Endothelial cell of umbilical vein (primary cell): Measurements from ENCODE around the gene MANBA. TPM values are rescaled to one million over a fixed set of nuclear protein-coding genes. Genes with fewer than 3 reads are reported as not detected.

ENCODE experiments used
- BruUV-seq: library from RNA; stranded (reverse); fragments of 400-500 nt; replicated peaks from 2 replicates; lab custom pipeline; 2021; lab: Mats Ljungman, UMichigan
- CTCF ChIA-PET: fragments of 300-600, 350-600 bp; sonication (Branson Sonifier 250); formaldehyde crosslinking; loops from one replicate; lab custom pipeline; 2021; ENCODE audit warnings: antibody characterized with exemption, inconsistent platforms; lab: Charles Lee
- POLR2A ChIA-PET: fragments of 300-600, 350-600 bp; sonication (Branson Sonifier 250); formaldehyde crosslinking; loops from one replicate; lab custom pipeline; 2021; ENCODE audit warnings: antibody characterized with exemption, inconsistent platforms; lab: Charles Lee
- DNase-seq: peaks from one replicate; pipeline ENCODE4 v3.0.0-alpha.2; 2011; ENCODE audit warnings: low read depth, low spot score
- FAIRE-seq: peaks from 2 replicates; lab custom pipeline; 2011; peaks lifted over from hg19 to GRCh38; lab: Jason Lieb, UNC
- H2AFZ ChIP-seq: 2 replicates; pipeline ENCODE4 v1.6.0; 2012; ENCODE audit warnings: low read depth, low read length, control low read depth, inconsistent platforms
- H3K27ac ChIP-seq: 2 replicates; pipeline ENCODE4 v1.5.1; 2011; ENCODE audit warnings: low read depth, mild to moderate bottlenecking, control low read depth, low read length, moderate library complexity; ENCODE audit not compliant: insufficient read depth
- H3K27me3 ChIP-seq, 2 experiments: 2 replicates each; pipeline versions ENCODE4 v1.6.0 to v1.6.1; 2011; ENCODE audit warnings: low read length in 2 of 2, mixed read lengths in 1 of 2; ENCODE audit not compliant: control insufficient read depth in 2 of 2, insufficient read depth in 2 of 2
- H3K36me3 ChIP-seq, 2 experiments: 2 replicates in 1 of 2; 3 replicates in 1 of 2; pipeline ENCODE4 v1.5.1; 2011; ENCODE audit warnings: low read length in 2 of 2, mild to moderate bottlenecking in 1 of 2, moderate library complexity in 1 of 2; ENCODE audit not compliant: control insufficient read depth in 2 of 2, insufficient read depth in 2 of 2; ENCODE audit errors: extremely low read depth in 1 of 2
- H3K4me1 ChIP-seq: 3 replicates; pipeline ENCODE4 v1.5.1; 2011; ENCODE audit warnings: mild to moderate bottlenecking, low read length; ENCODE audit not compliant: control insufficient read depth, insufficient read depth; ENCODE audit errors: extremely low read depth
- H3K4me2 ChIP-seq: 2 replicates; pipeline ENCODE4 v1.6.1; 2011; ENCODE audit warnings: low read length, control low read depth, mixed read lengths; ENCODE audit not compliant: insufficient read depth
- H3K4me3 ChIP-seq, 3 experiments: fragments of 200-600 bp in 1 of 3; sonication (generic), shearing (Covaris generic) in 1 of 3; replicated peaks in 1 of 3; 2 replicates each; pipeline ENCODE4 v1.5.1; 2011 to 2016; ENCODE audit warnings: control low read depth in 3 of 3, low read length in 3 of 3, mild to moderate bottlenecking in 2 of 3, inconsistent platforms in 1 of 3, low read depth in 1 of 3, moderate library complexity in 1 of 3; ENCODE audit not compliant: insufficient read depth in 1 of 3
- H3K79me2 ChIP-seq: 2 replicates; pipeline ENCODE4 v1.6.0; 2012; ENCODE audit warnings: low read length, inconsistent platforms; ENCODE audit not compliant: control insufficient read depth, insufficient read depth
- H3K9ac ChIP-seq: replicated peaks from 2 replicates; pipeline ENCODE3; 2011; ENCODE audit warnings: low read length, control low read depth; ENCODE audit not compliant: insufficient read depth; ENCODE audit errors: extremely low read depth
- H3K9me1 ChIP-seq: replicated peaks from 3 replicates; pipeline ENCODE4 v1.6.0; 2011; ENCODE audit warnings: mild to moderate bottlenecking, low read length; ENCODE audit not compliant: control insufficient read depth, insufficient read depth; ENCODE audit errors: extremely low read depth
- H3K9me3 ChIP-seq: replicated peaks from 2 replicates; pipeline ENCODE4 v1.5.1; 2012; ENCODE audit warnings: low read length, inconsistent platforms; ENCODE audit not compliant: control insufficient read depth, insufficient read depth
- H4K20me1 ChIP-seq: replicated peaks from 2 replicates; pipeline ENCODE3; 2011; ENCODE audit warnings: mild to moderate bottlenecking, low read length; ENCODE audit not compliant: control insufficient read depth, insufficient read depth; ENCODE audit errors: extremely low read depth
- CTCF ChIP-seq, 2 donors: IDR thresholded peaks; 1 replicate in 1 of 2; 2 replicates in 1 of 2; pipeline ENCODE4 v1.5.1; 2011; ENCODE audit warnings: low read length in 2 of 2, mild to moderate bottlenecking in 2 of 2, moderate library complexity in 2 of 2, control low read depth in 1 of 2, inconsistent platforms in 1 of 2, low read depth in 1 of 2; ENCODE audit not compliant: insufficient read depth in 1 of 2; ENCODE audit errors: extremely low read depth in 1 of 2
- EZH2 ChIP-seq: IDR thresholded peaks from 2 replicates; pipeline ENCODE4 v1.6.1; 2012; ENCODE audit warnings: borderline replicate concordance, low read depth, mild to moderate bottlenecking, moderate library complexity, low read length, inconsistent platforms; ENCODE audit not compliant: severe bottlenecking
- FOS ChIP-seq: IDR thresholded peaks from 2 replicates; pipeline ENCODE4 v1.6.1; 2011; ENCODE audit warnings: mild to moderate bottlenecking, low read length, moderate library complexity, borderline replicate concordance; ENCODE audit not compliant: insufficient read depth
- GATA2 ChIP-seq: IDR thresholded peaks from 2 replicates; pipeline ENCODE4 v1.7.0; 2011; ENCODE audit warnings: low read depth, mild to moderate bottlenecking, moderate library complexity, mixed read lengths, low read length; ENCODE audit not compliant: insufficient read length, insufficient read depth
- JUN ChIP-seq: IDR thresholded peaks from 2 replicates; pipeline ENCODE4 v1.6.1; 2011; ENCODE audit warnings: borderline replicate concordance, low read depth; ENCODE audit not compliant: insufficient read length, insufficient read depth
- MAX ChIP-seq: IDR thresholded peaks from 2 replicates; pipeline ENCODE4 v1.6.1; 2011; ENCODE audit not compliant: insufficient read depth, insufficient read length
- MYC ChIP-seq: IDR thresholded peaks from one replicate; pipeline ENCODE4 v1.6.1; 2011; ENCODE audit warnings: mild to moderate bottlenecking, low read depth, low read length
- POLR2A ChIP-seq: IDR thresholded peaks from 2 replicates; pipeline ENCODE4 v1.6.1; 2012; ENCODE audit warnings: low read depth, mild to moderate bottlenecking, control low read depth, low read length
- POLR2AphosphoS5 ChIP-seq: IDR thresholded peaks from 2 replicates; pipeline ENCODE4 v1.6.1; 2012; ENCODE audit warnings: low read depth, mild to moderate bottlenecking, control low read depth, low read length, moderate library complexity; ENCODE audit not compliant: insufficient read depth
- dilution Hi-C: fragments of 300-500 bp; cut with MboI; formaldehyde crosslinking; loops from one replicate; pipeline ENCODE4 v1.15.0; 2019; ENCODE audit warnings: low sequenced_read_pairs; ENCODE audit not compliant: extremely low pct_ligation_motif_present
- intact Hi-C: fragments of 100-400 bp; cut with micrococcal nuclease; formaldehyde crosslinking; loops from one replicate; pipeline ENCODE4 v1.10.0; 2022
- polyA plus RNA-seq, 4 experiments: library from polyadenylated mRNA; depleted of rRNA in 3 of 4; stranded (reverse) in 3 of 4; unstranded in 1 of 4; fragments of >200 nt; gene quantifications; 2 replicates each; pipeline versions ENCODE4 v1.2.1 to v1.2.3, GENCODE V29; 2011 to 2012; ENCODE audit warnings: missing spikeins in 1 of 4
- total RNA-seq: library from RNA; stranded (reverse); gene quantifications from 2 replicates; pipeline ENCODE4 v1.2.3, GENCODE V29; 2021

Gene MANBA
- total and polyA plus RNA-seq, 2 donors (not counting 3 experiments of a cell fraction or from before 2014, with no cell fraction given) = 5.6 to 7.7 TPM

GRCh38 chr4:102629673-102630072 lies 131.1 kb downstream of the MANBA start:
- TF ChIP-seq FOS (no peak), POLR2A (no peak), JUN (no peak), MYC (no peak), MAX (no peak), CTCF (IDR thresholded peaks at IDR 0.05; ENCODE audit: extremely low read depth in 1 of 2, insufficient read depth in 1 of 2, low read depth in 1 of 2, low read length in 2 of 2) (no peak), GATA2 (no peak), EZH2 (no peak), POLR2AphosphoS5 (no peak)
- no peaks in the 10 kb centered on the region for H3K9me3 ChIP-seq

More at GRCh38 chr4:102629673-102630072, 131.1 kb downstream of the MANBA start:
- no TSS peak for BruUV-seq
- Histone ChIP-seq H2AFZ (no peak overlapping the region), H3K9ac (no peak overlapping the region), H3K27ac (no peak overlapping the region), H3K4me3 (no peak overlapping the region), H3K36me3 (no peaks in the 10 kb centered on the region), H3K9me1 (no peaks in the 10 kb centered on the region), H3K27me3 (no peaks in the 10 kb centered on the region), H3K4me2 (no peak overlapping the region), H3K79me2 (no peaks in the 10 kb centered on the region), H3K4me1 (peaks cover 32% of the 10 kb centered on the region), H4K20me1 (no peaks in the 10 kb centered on the region)
- CTCF ChIA-PET = no interaction called here
- POLR2A ChIA-PET = no interaction called here
- dilution Hi-C loops (no loop called here), intact Hi-C loops (loop anchor here (5.0 to 10.0 kb wide), 2 partner anchors 127 to 285 kb away; partner anchors contain the start of genes NFKB1 and SLC39A8)
- no peak for FAIRE-seq
- DNase-seq = no peak
